H9 (cell line): ENCODE data around the gene CNTFR. TPM values are rescaled to one million over a fixed set of nuclear protein-coding genes. Genes with fewer than 3 reads are reported as not detected.

ENCODE experiments used
- DNase-seq: peaks from one replicate; pipeline ENCODE4 v3.0.0-alpha.2; 2017
- H2AFZ ChIP-seq: one replicate; pipeline ENCODE4 v1.6.1; 2013; ENCODE audit warnings: mild to moderate bottlenecking, low read length, control low read depth, moderate library complexity
- H2AK5ac ChIP-seq: 2 replicates; pipeline ENCODE4 v1.6.1; 2013; ENCODE audit warnings: low read length, control low read depth, mixed read lengths; ENCODE audit not compliant: insufficient read length
- H2BK120ac ChIP-seq: one replicate; pipeline ENCODE4 v1.6.1; 2013; ENCODE audit warnings: low read depth, mild to moderate bottlenecking, low read length, control low read depth, inconsistent platforms; ENCODE audit not compliant: poor library complexity, severe bottlenecking
- H2BK12ac ChIP-seq: 2 replicates; pipeline ENCODE4 v1.6.1; 2013; ENCODE audit warnings: low read length, control low read depth, mixed read lengths, low read depth; ENCODE audit not compliant: insufficient read length
- H2BK15ac ChIP-seq: 2 replicates; pipeline ENCODE4 v1.6.1; 2013; ENCODE audit warnings: low read depth, low read length, control low read depth
- H2BK20ac ChIP-seq: one replicate; pipeline ENCODE4 v1.6.1; 2013; ENCODE audit warnings: low read depth, mild to moderate bottlenecking, low read length, control low read depth, inconsistent platforms; ENCODE audit not compliant: poor library complexity, severe bottlenecking
- H2BK5ac ChIP-seq: 2 replicates; pipeline ENCODE4 v1.6.1; 2013; ENCODE audit warnings: low read length, control low read depth, mixed read lengths; ENCODE audit not compliant: insufficient read length
- H3K14ac ChIP-seq: 2 replicates; pipeline ENCODE4 v1.6.1; 2013; ENCODE audit warnings: low read length, control low read depth; ENCODE audit not compliant: insufficient read depth
- H3K18ac ChIP-seq: 2 replicates; pipeline ENCODE4 v1.6.1; 2013; ENCODE audit warnings: low read depth, mild to moderate bottlenecking, mixed read lengths, low read length, control low read depth; ENCODE audit not compliant: insufficient read length
- H3K23ac ChIP-seq: 2 replicates; pipeline ENCODE4 v1.6.1; 2013; ENCODE audit warnings: low read length, control low read depth, mixed read lengths, low read depth; ENCODE audit not compliant: insufficient read length
- H3K23me2 ChIP-seq: 2 replicates; pipeline ENCODE4 v1.6.1; 2013; ENCODE audit warnings: low read depth, mild to moderate bottlenecking, mixed read lengths, low read length, control low read depth; ENCODE audit not compliant: insufficient read length, poor library complexity, severe bottlenecking
- H3K27ac ChIP-seq: 2 replicates; pipeline ENCODE4 v1.5.1; 2013; ENCODE audit warnings: low read length, control low read depth, mixed read lengths, low read depth; ENCODE audit not compliant: insufficient read length
- H3K27me3 ChIP-seq: 2 replicates; pipeline ENCODE4 v1.6.1; 2013; ENCODE audit warnings: low read length, control low read depth, inconsistent platforms; ENCODE audit not compliant: insufficient read depth
- H3K4ac ChIP-seq: 2 replicates; pipeline ENCODE4 v1.6.1; 2013; ENCODE audit warnings: low read depth, mild to moderate bottlenecking, control low read depth, inconsistent platforms, low read length, moderate library complexity
- H3K4me1 ChIP-seq: 2 replicates; pipeline ENCODE4 v1.6.1; 2013; ENCODE audit warnings: low read length, control low read depth, inconsistent platforms; ENCODE audit not compliant: insufficient read depth
- H3K4me2 ChIP-seq: 2 replicates; pipeline ENCODE4 v1.6.1; 2013; ENCODE audit warnings: low read length, control low read depth, mixed read lengths; ENCODE audit not compliant: insufficient read length, insufficient read depth
- H3K56ac ChIP-seq: 2 replicates; pipeline ENCODE4 v1.6.1; 2013; ENCODE audit warnings: low read depth, mild to moderate bottlenecking, mixed read lengths, low read length, control low read depth; ENCODE audit not compliant: insufficient read length
- H3K79me1 ChIP-seq: 2 replicates; pipeline ENCODE4 v1.6.1; 2013; ENCODE audit warnings: low read depth, mild to moderate bottlenecking, moderate library complexity, low read length, control low read depth, inconsistent platforms; ENCODE audit not compliant: insufficient read depth, poor library complexity, severe bottlenecking
- H3K79me2 ChIP-seq: 2 replicates; pipeline ENCODE4 v1.6.1; 2013; ENCODE audit warnings: low read length, control low read depth, inconsistent platforms; ENCODE audit not compliant: insufficient read depth
- H3K9ac ChIP-seq: 2 replicates; pipeline ENCODE4 v1.6.1; 2013; ENCODE audit warnings: low read length, control low read depth, mixed read lengths; ENCODE audit not compliant: insufficient read length; ENCODE audit errors: extremely low read depth
- H3K9me3 ChIP-seq: one replicate; pipeline ENCODE4 v1.6.1; 2013; ENCODE audit warnings: low read depth, low read length, inconsistent platforms; ENCODE audit not compliant: control insufficient read depth
- H3T11ph ChIP-seq: one replicate; pipeline ENCODE4 v1.6.1; 2013; ENCODE audit warnings: mild to moderate bottlenecking, low read length, control low read depth, inconsistent platforms
- H4K20me1 ChIP-seq: one replicate; pipeline ENCODE4 v1.6.1; 2013; ENCODE audit not compliant: control insufficient read depth, insufficient read length, insufficient read depth
- H4K5ac ChIP-seq: 2 replicates; pipeline ENCODE4 v1.6.1; 2013; ENCODE audit warnings: low read depth, mild to moderate bottlenecking, mixed read lengths, low read length, control low read depth; ENCODE audit not compliant: insufficient read length
- H4K8ac ChIP-seq: replicated peaks from 2 replicates; pipeline ENCODE4 v1.6.1; 2013; ENCODE audit warnings: low read length, control low read depth, mixed read lengths, low read depth; ENCODE audit not compliant: insufficient read length
- H4K91ac ChIP-seq: 2 replicates; pipeline ENCODE4 v1.6.1; 2013; ENCODE audit warnings: low read depth, mild to moderate bottlenecking, moderate library complexity, mixed read lengths, low read length, control low read depth; ENCODE audit not compliant: insufficient read length
- H3K27ac Mint-ChIP-seq, 3 experiments: 2 replicates in 2 of 3; 3 replicates in 1 of 3; pipeline ENCODE4 v1.8.0; 2020 to 2021; ENCODE audit warnings: mixed read lengths in 3 of 3, mild to moderate bottlenecking in 1 of 3, moderate library complexity in 1 of 3
- H3K27me3 Mint-ChIP-seq: 2 replicates; pipeline ENCODE4 v1.8.0; 2021; ENCODE audit warnings: low read depth, mild to moderate bottlenecking, moderate library complexity, mixed read lengths
- H3K36me3 Mint-ChIP-seq, 3 experiments: 2 replicates in 2 of 3; 3 replicates in 1 of 3; pipeline ENCODE4 v1.8.0; 2020 to 2021; ENCODE audit warnings: low read depth in 3 of 3, mixed read lengths in 3 of 3; ENCODE audit not compliant: insufficient read depth in 1 of 3
- H3K4me1 Mint-ChIP-seq, 2 experiments: 2 replicates each; pipeline ENCODE4 v1.8.0; 2020; ENCODE audit warnings: mixed read lengths in 2 of 2
- H3K4me3 Mint-ChIP-seq, 2 experiments: 2 replicates in 1 of 2; 3 replicates in 1 of 2; pipeline ENCODE4 v1.8.0; 2020 to 2021; ENCODE audit warnings: mild to moderate bottlenecking in 2 of 2, mixed read lengths in 2 of 2, moderate library complexity in 1 of 2
- H3K9me3 Mint-ChIP-seq, 2 experiments: 2 replicates in 1 of 2; 3 replicates in 1 of 2; pipeline ENCODE4 v1.8.0; 2020; ENCODE audit warnings: mild to moderate bottlenecking in 2 of 2, mixed read lengths in 2 of 2, moderate library complexity in 1 of 2
- CTCF ChIP-seq: fragments of 200-600 bp; sonication (generic); conservative IDR thresholded peaks from 3 replicates; pipeline ENCODE4 v1.8.0; 2021; ENCODE audit warnings: antibody characterized with exemption, mild to moderate bottlenecking
- WGBS: extraction: QIAGEN DNeasy Blood & Tissue Kit; methylation state at CpG from one replicate; pipeline ENCODE4 v1.1.7; 2013; ENCODE audit warnings: missing lambda C conversion rate, low lambda C conversion rate, mixed read lengths; ENCODE audit not compliant: insufficient read length; ENCODE audit errors: extremely low coverage; 5-methylcytosine and 5-hydroxymethylcytosine counted together
- total RNA-seq: library from RNA; stranded (reverse); gene quantifications from 2 replicates; pipeline ENCODE4 v1.2.1, GENCODE V29; 2021

Gene CNTFR
- total RNA-seq, 1 experiment from 2014 or later = 0.55 TPM

GRCh38 chr9:34508463-34508862 lies 81.1 kb downstream of the CNTFR start:
- H3K27me3 Mint-ChIP-seq = peaks cover 3% of the 10 kb centered on the region; the same call in 1 of the 2 replicates

More at GRCh38 chr9:34508463-34508862, 81.1 kb downstream of the CNTFR start:
- Histone ChIP-seq H3K23me2 (no peaks in the 10 kb centered on the region), H4K20me1 (no peaks in the 10 kb centered on the region), H3K4me1 (peaks cover 16% of the 10 kb centered on the region; the same call in 1 of the 2 replicates), H3K9ac (no peak overlapping the region), H4K91ac (no peak overlapping the region), H3K18ac (no peak overlapping the region), H3K56ac (no peak overlapping the region), H3K4me2 (no peak overlapping the region), H3K79me2 (no peaks in the 10 kb centered on the region), H2AFZ (no peak overlapping the region), H3K23ac (no peak overlapping the region), H2AK5ac (no peak overlapping the region), H2BK12ac (no peak overlapping the region), H3T11ph (no peak overlapping the region), H2BK120ac (no peak overlapping the region), H4K5ac (no peak overlapping the region), H3K14ac (no peak overlapping the region), H2BK20ac (no peak overlapping the region), H3K27ac (no peak overlapping the region), H3K9me3 (no peaks in the 10 kb centered on the region), H3K79me1 (no peaks in the 10 kb centered on the region), H2BK15ac (no peak overlapping the region), H3K27me3 (no peaks in the 10 kb centered on the region), H3K4ac (no peak overlapping the region), H4K8ac (no peak overlapping the region), H2BK5ac (no peak overlapping the region)
- DNase-seq = no peak
- no peak for TF ChIP-seq CTCF
- Mint-ChIP-seq H3K4me3 (no peak overlapping the region), H3K36me3 (no peaks in the 10 kb centered on the region), H3K27ac (no peak overlapping the region), H3K4me1 (peaks cover 28 to 37% of the 10 kb centered on the region in 2 experiments), H3K9me3 (no peaks in the 10 kb centered on the region)
- WGBS = no CpG with 5 or more reads among the region's 3 CpGs
